Measurements from ENCODE around the gene RALGPS1. TPM values are rescaled to one million over a fixed set of nuclear protein-coding genes. Genes with fewer than 3 reads are reported as not detected.

The RALGPS1 gene
- total RNA-seq, 1 experiment from 2014 or later = 18.6 TPM

- H3K9ac ChIP-seq (ENCODE audit: extremely low read depth, insufficient read length, low read length) = no peak overlapping the region
- H2AFZ ChIP-seq (ENCODE audit: low read length) = no peak overlapping the region
- Mint-ChIP-seq H3K27ac (no peak overlapping the region), H3K4me3 (no peak overlapping the region), H3K4me1 (0 out of 4 replicates have a peak, but pooled peaks cover 3% of the 10 kb centered on the region in 2 experiments), H3K27me3 (ENCODE audit: low read depth) (no peaks in the 10 kb centered on the region), H3K36me3 (ENCODE audit: insufficient read depth in 1 of 3, low read depth in 3 of 3) (peaks cover 0 to 2% (median 0%) of the 10 kb centered on the region in 3 experiments; a peak in 2 of 7 replicates), H3K9me3 (0 out of 5 replicates have a peak, but pooled peaks cover 0 to 2% of the 10 kb centered on the region in 2 experiments)
- H4K8ac ChIP-seq (replicated peaks; ENCODE audit: insufficient read length, low read depth, low read length) = no peak overlapping the region
- no peak overlapping the region for H2BK5ac ChIP-seq (ENCODE audit: insufficient read length, low read length)
- no peak overlapping the region for H4K91ac ChIP-seq (ENCODE audit: insufficient read length, low read depth, low read length)
- H3K27me3 ChIP-seq (ENCODE audit: insufficient read depth, low read length) = no peaks in the 10 kb centered on the region
- no peaks in the 10 kb centered on the region for H3K79me2 ChIP-seq (ENCODE audit: insufficient read depth, low read length)
- H3T11ph ChIP-seq (ENCODE audit: low read length) = no peak overlapping the region
- no peak overlapping the region for H2AK5ac ChIP-seq (ENCODE audit: insufficient read length, low read length)
- no peaks in the 10 kb centered on the region for H3K23me2 ChIP-seq (ENCODE audit: insufficient read length, low read depth, low read length, poor library complexity, severe bottlenecking)
- H2BK12ac ChIP-seq (ENCODE audit: insufficient read length, low read depth, low read length) = no peak overlapping the region
- no peak overlapping the region for H3K18ac ChIP-seq (ENCODE audit: insufficient read length, low read depth, low read length)
- H3K4me2 ChIP-seq (ENCODE audit: insufficient read depth, insufficient read length, low read length) = no peak overlapping the region
- no peak overlapping the region; the same call in 1 of the 2 replicates for H3K14ac ChIP-seq (ENCODE audit: insufficient read depth, low read length)
- H4K5ac ChIP-seq (ENCODE audit: insufficient read length, low read depth, low read length) = no peak overlapping the region
- no peak for TF ChIP-seq CTCF (conservative IDR thresholded peaks at IDR 0.05)
- H2BK15ac ChIP-seq (ENCODE audit: low read depth, low read length) = no peak overlapping the region
- H3K27ac ChIP-seq (ENCODE audit: insufficient read length, low read depth, low read length) = no peak overlapping the region
- H3K4ac ChIP-seq (ENCODE audit: low read depth, low read length) = no peak overlapping the region
- H3K9me3 ChIP-seq (ENCODE audit: control insufficient read depth, low read depth, low read length) = no peaks in the 10 kb centered on the region
- no CpG with 5 or more reads among the region's 2 CpGs for WGBS (ENCODE audit: extremely low coverage, insufficient read length, low lambda C conversion rate)
- no peak for DNase-seq
- H4K20me1 ChIP-seq (ENCODE audit: control insufficient read depth, insufficient read depth, insufficient read length) = no peaks in the 10 kb centered on the region
- H3K79me1 ChIP-seq (ENCODE audit: insufficient read depth, low read depth, low read length, poor library complexity, severe bottlenecking) = no peaks in the 10 kb centered on the region
- no peak overlapping the region for H2BK20ac ChIP-seq (ENCODE audit: low read depth, low read length, poor library complexity, severe bottlenecking)
- no peaks in the 10 kb centered on the region for H3K4me1 ChIP-seq (ENCODE audit: insufficient read depth, low read length)
- H3K56ac ChIP-seq (ENCODE audit: insufficient read length, low read depth, low read length) = no peak overlapping the region
- no peak overlapping the region for H3K23ac ChIP-seq (ENCODE audit: insufficient read length, low read depth, low read length)
- no peak overlapping the region for H2BK120ac ChIP-seq (ENCODE audit: low read depth, low read length, poor library complexity, severe bottlenecking)
These were observed 66.6 kb downstream of the RALGPS1 start for GRCh38 chr9:126981218-126981617.

Measured in H9 (cell line).